ENCODE data around the gene FBXL19.

The FBXL19 gene

GRCh38 chr16:30946671-30947540 lies 23.5 kb downstream of the FBXL19 start:
- no peak for DNase-seq (ENCODE audit: low read depth, low spot score)

GRCh38 chr16:30947541-30947858 lies 24.1 kb downstream of the FBXL19 start:
- DNase-seq (ENCODE audit: low read depth, low spot score), result no peak

GRCh38 chr16:30947859-30948666 lies 24.7 kb downstream of the FBXL19 start:
- peak; percentile 100 for DNase-seq (ENCODE audit: low read depth, low spot score)

- DNase-seq (ENCODE audit: low read depth, low spot score), result peak; percentile 73
Measured at GRCh38 chr16:30948667-30949649, 25.6 kb downstream of the FBXL19 start, which contains the start of gene ORAI3. Gene ORAI3, plus strand, starts transcription at chr16:30949068. Its CDS starts 222 bp downstream, at chr16:30949290.

GRCh38 chr16:30949650-30950515 lies 26.5 kb downstream of the FBXL19 start:
- DNase-seq (ENCODE audit: low read depth, low spot score), result peak; percentile 93

GRCh38 chr16:30950516-30951065 lies 27.2 kb downstream of the FBXL19 start:
- no peak for DNase-seq (ENCODE audit: low read depth, low spot score)

GRCh38 chr16:30951193-30951592 lies 27.8 kb downstream of the FBXL19 start:
- DNase-seq (ENCODE audit: low read depth, low spot score), result no peak

- DNase-seq (ENCODE audit: low read depth, low spot score), result no peak
Measured at GRCh38 chr16:30951750-30952149, 28.4 kb downstream of the FBXL19 start.

- DNase-seq (ENCODE audit: low read depth, low spot score), result no peak
Measured at GRCh38 chr16:30953111-30953510, 29.7 kb downstream of the FBXL19 start.

GRCh38 chr16:30953511-30954124 lies 30.2 kb downstream of the FBXL19 start:
- DNase-seq (ENCODE audit: low read depth, low spot score), result peak; percentile 93

- no peak for DNase-seq (ENCODE audit: low read depth, low spot score)
Measured at GRCh38 chr16:30954993-30955392, 31.6 kb downstream of the FBXL19 start.

- DNase-seq (ENCODE audit: low read depth, low spot score), result peak; percentile 85
Measured at GRCh38 chr16:30956601-30957455, 33.5 kb downstream of the FBXL19 start.

GRCh38 chr16:30957456-30958174 lies 34.2 kb downstream of the FBXL19 start, which contains the start of gene SETD1A:
Gene SETD1A, plus strand, starts transcription at chr16:30957754. Its CDS starts 978 bp downstream, at chr16:30958732.
- DNase-seq (ENCODE audit: low read depth, low spot score), result peak; percentile 96

- DNase-seq (ENCODE audit: low read depth, low spot score), result peak; percentile 14
Measured at GRCh38 chr16:30958175-30959079, 35.1 kb downstream of the FBXL19 start.

- no peak for DNase-seq (ENCODE audit: low read depth, low spot score)
Measured at GRCh38 chr16:30961384-30961783, 38.0 kb downstream of the FBXL19 start.

GRCh38 chr16:30963925-30964511 lies 40.6 kb downstream of the FBXL19 start:
- no peak for DNase-seq (ENCODE audit: low read depth, low spot score)

Measured in ELF-1 (cell line).